SK-N-SH (cell line): ENCODE data around the gene GPR61. TPM values are rescaled to one million over a fixed set of nuclear protein-coding genes. Genes with fewer than 3 reads are reported as not detected.

Source experiments
- CTCF ChIA-PET: fragments of 300-600, 350-600 bp; formaldehyde crosslinking; extraction: SDS; loops from one replicate; lab custom pipeline; 2021; lab: Yijun Ruan, JAX
- POLR2A ChIA-PET: fragments of 350-600 bp; sonication (Branson Sonifier 250); formaldehyde crosslinking; extraction: SDS; loops from one replicate; lab custom pipeline; 2020; ENCODE audit warnings: antibody characterized with exemption, inconsistent platforms; lab: Yijun Ruan, JAX
- DNase-seq: peaks from one replicate; pipeline ENCODE4 v3.0.0; 2012
- H2AFZ ChIP-seq: fragments of 200-600 bp; sonication (generic); 2 replicates; pipeline ENCODE4 v1.8.1; 2016; ENCODE audit warnings: antibody characterized with exemption, mild to moderate bottlenecking, low read depth
- H3F3A ChIP-seq: fragments of 200-600 bp; sonication (generic); replicated peaks from 2 replicates; pipeline ENCODE3; 2016; ENCODE audit warnings: antibody characterized with exemption, mild to moderate bottlenecking; ENCODE audit not compliant: insufficient read depth
- H3K27ac ChIP-seq, 2 experiments: fragments of 200-500 bp in 1 of 2; fragments of 200-600 bp in 1 of 2; sonication (Bioruptor generic) in 1 of 2; sonication (generic), shearing (Covaris generic) in 1 of 2; 2 replicates each; pipeline versions ENCODE4 v1.5.1 to v1.6.1; 2014 to 2016; ENCODE audit warnings: low read depth in 2 of 2, inconsistent platforms in 1 of 2, low read length in 1 of 2, mild to moderate bottlenecking in 1 of 2, mixed read lengths in 1 of 2
- H3K27me3 ChIP-seq: fragments of 200-600 bp; sonication (generic), shearing (Covaris generic); 2 replicates; pipeline ENCODE4 v1.6.1; 2016; ENCODE audit warnings: mixed run types; ENCODE audit not compliant: insufficient read depth
- H3K36me3 ChIP-seq, 2 experiments: fragments of 200-500 bp in 1 of 2; fragments of 200-600 bp in 1 of 2; sonication (Bioruptor generic) in 1 of 2; sonication (generic) in 1 of 2; replicated peaks in 1 of 2; 2 replicates each; pipeline versions ENCODE3 to v1.5.1; 2014 to 2016; ENCODE audit warnings: low read length in 1 of 2, mild to moderate bottlenecking in 1 of 2; ENCODE audit not compliant: insufficient read depth in 2 of 2, control insufficient read depth in 1 of 2
- H3K4me1 ChIP-seq, 2 experiments: fragments of 200-500 bp in 1 of 2; fragments of 200-600 bp in 1 of 2; sonication (Bioruptor generic) in 1 of 2; sonication (generic), shearing (Covaris generic) in 1 of 2; 2 replicates each; pipeline versions ENCODE4 v1.5.1 to v1.6.1; 2014 to 2016; ENCODE audit warnings: low read depth in 1 of 2, low read length in 1 of 2, mixed run types in 1 of 2; ENCODE audit not compliant: insufficient read depth in 2 of 2, control insufficient read depth in 1 of 2
- H3K4me2 ChIP-seq: fragments of 200-600 bp; sonication (generic), shearing (Covaris generic); 2 replicates; pipeline ENCODE4 v1.6.1; 2017; ENCODE audit warnings: mixed run types
- H3K4me3 ChIP-seq, 2 experiments: fragments of 200-500 bp in 1 of 2; fragments of 200-600 bp in 1 of 2; sonication (Bioruptor generic) in 1 of 2; sonication (generic), shearing (Covaris generic) in 1 of 2; 2 replicates each; pipeline versions ENCODE4 v1.5.1 to v1.8.1; 2014 to 2016; ENCODE audit warnings: low read depth in 2 of 2, inconsistent platforms in 1 of 2, low read length in 1 of 2, mild to moderate bottlenecking in 1 of 2, mixed read lengths in 1 of 2, moderate library complexity in 1 of 2
- H3K79me2 ChIP-seq: fragments of 200-600 bp; sonication (generic); 2 replicates; pipeline ENCODE4 v1.8.1; 2017; ENCODE audit warnings: mild to moderate bottlenecking; ENCODE audit not compliant: insufficient read depth
- H3K9ac ChIP-seq: fragments of 200-600 bp; sonication (generic); 2 replicates; pipeline ENCODE4 v1.6.1; 2017; ENCODE audit warnings: mixed run types
- H3K9me2 ChIP-seq: fragments of 200-600 bp; sonication (generic); 2 replicates; pipeline ENCODE4 v1.6.1; 2017; ENCODE audit warnings: mixed run types
- H3K9me3 ChIP-seq: fragments of 200-600 bp; sonication (generic); 2 replicates; pipeline ENCODE4 v1.6.1; 2017; ENCODE audit warnings: mixed run types, mild to moderate bottlenecking, moderate library complexity
- H4K20me1 ChIP-seq: fragments of 200-600 bp; sonication (generic); 2 replicates; pipeline ENCODE4 v1.6.1; 2017; ENCODE audit warnings: mild to moderate bottlenecking, mixed run types; ENCODE audit not compliant: insufficient read depth
- CHD2 ChIP-seq: fragments of 150-350 bp; IDR thresholded peaks from 2 replicates; pipeline ENCODE4 v1.6.1; 2018; ENCODE audit warnings: low read length; ENCODE audit not compliant: partially characterized antibody
- CTCF ChIP-seq: fragments of 200-600 bp; sonication (generic); IDR thresholded peaks from 2 replicates; pipeline ENCODE4 v1.6.1; 2017; ENCODE audit warnings: antibody characterized with exemption, mild to moderate bottlenecking, moderate library complexity
- ELF1 ChIP-seq: IDR thresholded peaks from 2 replicates; pipeline ENCODE4 v1.4.0; 2012
- EP300 ChIP-seq, 2 experiments: IDR thresholded peaks; 2 replicates each; pipeline versions ENCODE4 v1.4.0 to v1.6.1; 2012; ENCODE audit warnings: borderline replicate concordance in 1 of 2, low read depth in 1 of 2, low read length in 1 of 2
- FOXM1 ChIP-seq: IDR thresholded peaks from 2 replicates; pipeline ENCODE4 v1.4.0; 2012; ENCODE audit warnings: low read depth, mild to moderate bottlenecking
- GABPA ChIP-seq: IDR thresholded peaks from 2 replicates; pipeline ENCODE4 v1.4.0; 2012; ENCODE audit warnings: low read depth, mild to moderate bottlenecking
- JUND ChIP-seq: IDR thresholded peaks from 2 replicates; pipeline ENCODE4 v1.4.0; 2012
- MAX ChIP-seq: IDR thresholded peaks from 2 replicates; pipeline ENCODE4 v1.4.0; 2012; ENCODE audit warnings: low read depth
- MEF2A ChIP-seq: IDR thresholded peaks from 2 replicates; pipeline ENCODE4 v1.4.0; 2012; ENCODE audit warnings: low read depth, borderline replicate concordance
- NFIC ChIP-seq: IDR thresholded peaks from 2 replicates; pipeline ENCODE4 v1.4.0; 2012; ENCODE audit warnings: borderline replicate concordance
- NRF1 ChIP-seq: IDR thresholded peaks from 2 replicates; pipeline ENCODE4 v1.6.1; 2012; ENCODE audit warnings: low read depth, mild to moderate bottlenecking, low read length
- RAD21 ChIP-seq: IDR thresholded peaks from 2 replicates; pipeline ENCODE4 v1.6.1; 2012; ENCODE audit warnings: mild to moderate bottlenecking, low read length
- SMC3 ChIP-seq: IDR thresholded peaks from 2 replicates; pipeline ENCODE4 v1.6.1; 2012; ENCODE audit warnings: low read depth, low read length, improper control_type of control experiment
- TAF1 ChIP-seq: IDR thresholded peaks from 2 replicates; pipeline ENCODE4 v1.6.1; 2012; ENCODE audit warnings: low read depth, mild to moderate bottlenecking, low read length, moderate library complexity, borderline replicate concordance
- TCF12 ChIP-seq: IDR thresholded peaks from 2 replicates; pipeline ENCODE4 v1.4.0; 2012
- USF1 ChIP-seq: IDR thresholded peaks from 2 replicates; pipeline ENCODE4 v1.4.0; 2012; ENCODE audit warnings: low read depth, borderline replicate concordance
- WGBS: methylation state at CpG from one replicate; pipeline ENCODE4 v1.1.6; 2017; ENCODE audit warnings: low lambda C conversion rate; 5-methylcytosine and 5-hydroxymethylcytosine counted together
- polyA plus RNA-seq, 3 experiments: library from polyadenylated mRNA; depleted of rRNA; stranded (reverse); fragments of >200 nt; gene quantifications; 2 replicates each; pipeline ENCODE4 v1.2.3, GENCODE V29; 2012
- TF ChIP-seq, protein P1 (sequence below): fragments of 150-350 bp; IDR thresholded peaks from 2 replicates; pipeline ENCODE4 v1.6.1; 2017; ENCODE audit warnings: antibody characterized with exemption, low read length, low read depth, borderline replicate concordance
- TF ChIP-seq, protein P2 (sequence below): IDR thresholded peaks from 2 replicates; pipeline ENCODE4 v1.4.0; 2012; ENCODE audit warnings: low read depth, borderline replicate concordance

The GPR61 gene
- polyA plus RNA-seq, 1 of the 3 experiments (the other 2 are of a cell fraction): not detected

GRCh38 chr1:109564194-109564878 is 24.7 kb downstream of the GPR61 start:
- Histone ChIP-seq H2AFZ (no peak overlapping the region), H3K4me3 (no peak overlapping the region), H3K9me3 (no peaks in the 10 kb centered on the region), H3K36me3 (no peaks in the 10 kb centered on the region), H3K9ac (no peak overlapping the region), H3K4me2 (no peak overlapping the region), H3K9me2 (no peaks in the 10 kb centered on the region), H3K27me3 (no peaks in the 10 kb centered on the region), H3K79me2 (peaks cover 100% of the 10 kb centered on the region), H4K20me1 (peaks cover 100% of the 10 kb centered on the region), H3K4me1 (peaks cover 11 to 15% of the 10 kb centered on the region in 2 experiments; a peak in 3 of 4 replicates), H3F3A (no peaks in the 10 kb centered on the region), H3K27ac (no peak overlapping the region; a peak in 1 of 4 replicates)
- POLR2A ChIA-PET: interaction anchor here (2.1 kb wide), 1 partner anchor 16 kb away, joined by 9 read pairs; the partner anchor contains the start of gene GNAI3
- TF ChIP-seq RAD21 (no peak), EP300 (IDR thresholded peaks at IDR 0.05; ENCODE audit: borderline replicate concordance in 1 of 2, low read depth in 1 of 2, low read length in 1 of 2) (no peak), MEF2A (no peak), NRF1 (no peak), GABPA (no peak), TAF1 (no peak), JUND (no peak), NFIC (no peak), ELF1 (no peak), TCF12 (no peak), SMC3 (no peak)
- TF ChIP-seq, protein P1, sequence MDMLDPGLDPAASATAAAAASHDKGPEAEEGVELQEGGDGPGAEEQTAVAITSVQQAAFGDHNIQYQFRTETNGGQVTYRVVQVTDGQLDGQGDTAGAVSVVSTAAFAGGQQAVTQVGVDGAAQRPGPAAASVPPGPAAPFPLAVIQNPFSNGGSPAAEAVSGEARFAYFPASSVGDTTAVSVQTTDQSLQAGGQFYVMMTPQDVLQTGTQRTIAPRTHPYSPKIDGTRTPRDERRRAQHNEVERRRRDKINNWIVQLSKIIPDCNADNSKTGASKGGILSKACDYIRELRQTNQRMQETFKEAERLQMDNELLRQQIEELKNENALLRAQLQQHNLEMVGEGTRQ: no peak
- CTCF ChIA-PET: interaction anchor here (0.6 to 1.3 kb wide), 4 partner anchors 19 to 92 kb away, joined by 3 read pairs; partner anchors contain the start of gene GSTM4
- 96% methylated on average over 7 of the region's 7 CpGs for whole genome bisulfite sequencing
- DNase-seq: no peak

DNA sequence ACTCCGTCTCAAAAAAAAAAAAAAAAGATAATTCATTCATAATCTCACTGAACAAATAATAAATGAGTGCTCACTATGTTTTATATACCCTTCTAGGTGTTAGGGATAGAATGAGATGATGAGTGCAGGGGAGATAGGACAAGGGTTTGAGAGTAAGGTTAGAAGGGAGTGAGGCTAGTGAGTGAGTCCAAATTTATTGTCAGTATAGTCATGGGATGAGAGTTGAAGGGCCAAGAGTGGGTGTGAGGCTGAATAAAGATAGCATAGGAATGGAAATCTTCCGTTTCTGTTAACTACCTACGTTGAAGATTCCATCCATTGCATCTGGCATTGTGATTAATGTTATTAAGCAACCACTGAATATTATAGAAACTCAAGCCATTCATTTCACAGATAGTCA is 25.6 kb downstream of the GPR61 start:
- Histone ChIP-seq H3K27me3 (no peaks in the 10 kb centered on the region), H3K4me3 (no peak overlapping the region), H3K9me2 (no peaks in the 10 kb centered on the region), H2AFZ (no peak overlapping the region), H4K20me1 (peaks cover 100% of the 10 kb centered on the region), H3K27ac (no peak overlapping the region; a peak in 1 of 4 replicates), H3K9ac (no peak overlapping the region), H3F3A (no peaks in the 10 kb centered on the region), H3K4me1 (peaks cover 11% of the 10 kb centered on the region in 2 experiments; a peak in 3 of 4 replicates), H3K79me2 (peaks cover 100% of the 10 kb centered on the region), H3K9me3 (no peaks in the 10 kb centered on the region), H3K4me2 (no peak overlapping the region), H3K36me3 (no peaks in the 10 kb centered on the region)
- POLR2A ChIA-PET: no interaction called here
- CTCF ChIA-PET: interaction anchor here (0.9 to 1.6 kb wide), 4 partner anchors 19 to 84 kb away, joined by 3 to 4 read pairs (median 3); no protein-coding TSS in a partner anchor
- TF ChIP-seq FOXM1 (no peak), USF1 (no peak), CTCF (no peak), MAX (no peak), GABPA (no peak), CHD2 (no peak), MEF2A (no peak)
- TF ChIP-seq, protein P2, sequence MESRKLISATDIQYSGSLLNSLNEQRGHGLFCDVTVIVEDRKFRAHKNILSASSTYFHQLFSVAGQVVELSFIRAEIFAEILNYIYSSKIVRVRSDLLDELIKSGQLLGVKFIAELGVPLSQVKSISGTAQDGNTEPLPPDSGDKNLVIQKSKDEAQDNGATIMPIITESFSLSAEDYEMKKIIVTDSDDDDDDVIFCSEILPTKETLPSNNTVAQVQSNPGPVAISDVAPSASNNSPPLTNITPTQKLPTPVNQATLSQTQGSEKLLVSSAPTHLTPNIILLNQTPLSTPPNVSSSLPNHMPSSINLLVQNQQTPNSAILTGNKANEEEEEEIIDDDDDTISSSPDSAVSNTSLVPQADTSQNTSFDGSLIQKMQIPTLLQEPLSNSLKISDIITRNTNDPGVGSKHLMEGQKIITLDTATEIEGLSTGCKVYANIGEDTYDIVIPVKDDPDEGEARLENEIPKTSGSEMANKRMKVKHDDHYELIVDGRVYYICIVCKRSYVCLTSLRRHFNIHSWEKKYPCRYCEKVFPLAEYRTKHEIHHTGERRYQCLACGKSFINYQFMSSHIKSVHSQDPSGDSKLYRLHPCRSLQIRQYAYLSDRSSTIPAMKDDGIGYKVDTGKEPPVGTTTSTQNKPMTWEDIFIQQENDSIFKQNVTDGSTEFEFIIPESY: no peak
- no peak for DNase-seq
- WGBS: 89% methylated on average over 3 of the region's 3 CpGs
